ENCODE data around the gene PDE6D. TPM values are rescaled to one million over a fixed set of nuclear protein-coding genes. Genes with fewer than 3 reads are reported as not detected.
A peak's percentile ranks its signal among the peaks of the same experiment; 100 is the strongest.

Gene PDE6D
- total and polyA plus RNA-seq, 2 of the 13 experiments (the other 11 are each of a cell fraction or from before 2014, with no cell fraction given): 14.1 to 23.2 TPM

- TF ChIP-seq CBX2 (IDR thresholded peaks at IDR 0.05; ENCODE audit: low read depth, low read length) (no peak), CBX2 (CRISPR knock-in tag; IDR thresholded peaks at IDR 0.05; ENCODE audit: low read depth) (no peak), FOXO4 (CRISPR knock-in tag; conservative IDR thresholded peaks at IDR 0.05) (0 out of 2 replicates have a peak, but pooled peaks have one; percentile 70), KDM3A (CRISPR knock-in tag; IDR thresholded peaks at IDR 0.05; ENCODE audit: low read depth) (peak; percentile 91; the same call in 1 of the 2 replicates), KLF16 (CRISPR knock-in tag; IDR thresholded peaks at IDR 0.05) (peak in 1 of 2 experiments; percentile 25; a peak in 1 of 4 replicates), MXD4 (CRISPR knock-in tag; IDR thresholded peaks at IDR 0.05) (peak; percentile 69; the same call in 1 of the 2 replicates), ZNF451 (CRISPR knock-in tag; IDR thresholded peaks at IDR 0.05) (peak; percentile 66; the same call in 1 of the 2 replicates), ZNF567 (CRISPR knock-in tag; IDR thresholded peaks at IDR 0.05; ENCODE audit: borderline replicate concordance) (0 out of 2 replicates have a peak, but pooled peaks have one; percentile 69), FOXM1 (CRISPR knock-in tag; IDR thresholded peaks at IDR 0.05) (no peak), ZNF33B (CRISPR knock-in tag; IDR thresholded peaks at IDR 0.05) (no peak), HNRNPL (IDR thresholded peaks at IDR 0.05; ENCODE audit: low read depth, low read length) (peak; percentile 94), TSC22D2 (CRISPR knock-in tag; IDR thresholded peaks at IDR 0.05; ENCODE audit: borderline replicate concordance) (peak; percentile 63; the same call in 1 of the 2 replicates), HBP1 (CRISPR knock-in tag; IDR thresholded peaks at IDR 0.05; ENCODE audit: low read depth) (peak; percentile 45; the same call in 1 of the 2 replicates), JARID2 (CRISPR knock-in tag; IDR thresholded peaks at IDR 0.05; ENCODE audit: insufficient replicate concordance) (no peak), KLF9 (CRISPR knock-in tag; IDR thresholded peaks at IDR 0.05; ENCODE audit: low read depth) (0 out of 2 replicates have a peak, but pooled peaks have one; percentile 50), MED1 (CRISPR knock-in tag; IDR thresholded peaks at IDR 0.05) (peak; percentile 41; the same call in 1 of the 2 replicates), ZNF788 (CRISPR knock-in tag; IDR thresholded peaks at IDR 0.05; ENCODE audit: borderline replicate concordance) (peak; percentile 71; the same call in 1 of the 2 replicates), ZNF224 (CRISPR knock-in tag; IDR thresholded peaks at IDR 0.05) (0 out of 2 replicates have a peak, but pooled peaks have one; percentile 24), ZFY (CRISPR knock-in tag; IDR thresholded peaks at IDR 0.05) (peak; percentile 92), ZNF350 (CRISPR knock-in tag; IDR thresholded peaks at IDR 0.05; ENCODE audit: borderline replicate concordance, low read depth) (peak; percentile 91), NR2F6 (IDR thresholded peaks at IDR 0.05) (no peak), NR2F6 (CRISPR knock-in tag; IDR thresholded peaks at IDR 0.05) (peak; percentile 60; the same call in 1 of the 2 replicates), ZKSCAN1 (IDR thresholded peaks at IDR 0.05; ENCODE audit: low read length) (peak; percentile 65), AKAP8 (CRISPR knock-in tag; IDR thresholded peaks at IDR 0.05) (peak; percentile 96), NFKB2 (CRISPR knock-in tag; IDR thresholded peaks at IDR 0.05; ENCODE audit: borderline replicate concordance) (peak; percentile 60; the same call in 1 of the 2 replicates), FOXP1 (IDR thresholded peaks at IDR 0.05) (no peak), FOXP1 (CRISPR knock-in tag; IDR thresholded peaks at IDR 0.05) (no peak), ZBTB25 (CRISPR knock-in tag; IDR thresholded peaks at IDR 0.05) (0 out of 2 replicates have a peak, but pooled peaks have one; percentile 46)
Observed at GRCh38 chr2:231713730-231714638, 67.1 kb downstream of the PDE6D start (continued).
